Mesothelial cell of epicardium (in vitro differentiated cells): Measurements from ENCODE around the gene CHAF1B. TPM values are rescaled to one million over a fixed set of nuclear protein-coding genes. Genes with fewer than 3 reads are reported as not detected.

Source experiments
- DNase-seq, 2 experiments: peaks; one replicate each; pipeline ENCODE4 v3.0.0; 2021; ENCODE audit warnings: low spot score in 2 of 2; ENCODE audit not compliant: unreplicated experiment in 2 of 2
- H3K27ac Mint-ChIP-seq: 2 replicates; pipeline ENCODE4 v1.8.0; 2021; ENCODE audit warnings: mixed read lengths
- H3K27me3 Mint-ChIP-seq: 2 replicates; pipeline ENCODE4 v1.8.0; 2021; ENCODE audit warnings: low read depth, mixed read lengths
- H3K36me3 Mint-ChIP-seq: 2 replicates; pipeline ENCODE4 v1.8.0; 2021; ENCODE audit warnings: mixed read lengths
- H3K4me1 Mint-ChIP-seq: 2 replicates; pipeline ENCODE4 v1.8.0; 2021; ENCODE audit warnings: mixed read lengths
- H3K4me3 Mint-ChIP-seq: 2 replicates; pipeline ENCODE4 v1.8.0; 2021; ENCODE audit warnings: mild to moderate bottlenecking, moderate library complexity, mixed read lengths
- H3K9me3 Mint-ChIP-seq: 2 replicates; pipeline ENCODE4 v1.8.0; 2021; ENCODE audit warnings: mixed read lengths
- CTCF ChIP-seq: fragments of 200-600 bp; sonication (generic); IDR thresholded peaks from one replicate; pipeline ENCODE4 v1.5.0; 2021; ENCODE audit warnings: antibody characterized with exemption; ENCODE audit not compliant: unreplicated experiment
- total RNA-seq: library from RNA; stranded (reverse); gene quantifications from 3 replicates; pipeline ENCODE4 v1.2.1, GENCODE V29; 2021

Gene CHAF1B
- total RNA-seq, 1 donor from 2014 or later, result 8.2 TPM

DNA sequence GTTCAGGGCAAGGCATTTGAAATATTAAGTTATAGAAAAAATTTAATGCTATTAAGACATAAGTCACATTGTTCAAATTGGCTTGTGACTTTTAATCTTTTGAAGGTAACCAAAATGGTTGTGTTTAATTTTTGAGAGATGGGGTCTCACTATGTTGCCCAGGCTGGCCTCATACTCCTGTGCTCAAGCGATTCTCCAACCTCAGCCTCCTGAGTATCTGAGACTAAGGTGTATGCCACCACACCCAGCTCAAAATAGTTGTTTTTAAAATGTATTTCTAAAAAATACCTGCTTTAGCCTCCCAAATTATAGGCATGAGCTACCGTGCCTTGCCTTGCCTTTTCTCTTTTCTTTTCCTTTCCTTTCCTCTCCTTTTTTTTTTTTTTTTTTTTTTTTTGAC, 26.0 kb upstream of the CHAF1B start:
- TF ChIP-seq CTCF, result no peak
- Mint-ChIP-seq H3K36me3 (peaks cover 39% of the 10 kb centered on the region), H3K4me1 (no peaks in the 10 kb centered on the region), H3K27me3 (no peaks in the 10 kb centered on the region), H3K9me3 (no peaks in the 10 kb centered on the region), H3K27ac (no peak overlapping the region), H3K4me3 (no peak overlapping the region)
- no peak for DNase-seq

- DNase-seq, result no peak
- Mint-ChIP-seq H3K9me3 (no peaks in the 10 kb centered on the region), H3K27me3 (no peaks in the 10 kb centered on the region), H3K4me1 (no peaks in the 10 kb centered on the region), H3K4me3 (no peak overlapping the region), H3K27ac (no peak overlapping the region), H3K36me3 (peaks cover 58% of the 10 kb centered on the region)
- TF ChIP-seq CTCF, result no peak
Observed at GRCh38 chr21:36369064-36369685, 16.0 kb upstream of the CHAF1B start.

DNA sequence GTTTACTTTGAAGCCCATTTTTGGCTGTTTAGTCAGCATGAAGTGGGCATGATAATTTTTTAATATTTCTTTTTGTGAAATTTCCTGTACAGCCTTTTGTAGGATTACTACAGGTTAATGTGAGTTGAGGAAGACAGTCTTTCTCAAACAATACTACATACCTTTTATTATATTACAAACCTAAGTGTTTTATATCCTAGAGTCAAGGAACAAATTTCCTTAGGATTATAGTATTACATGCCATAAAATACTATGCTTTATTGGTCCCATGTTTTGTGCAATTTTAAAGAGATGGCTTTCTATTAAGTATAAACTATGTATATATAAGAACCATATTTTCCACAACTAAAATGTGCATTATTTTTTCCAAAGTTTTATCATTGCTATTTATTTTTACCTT, 9.2 kb upstream of the CHAF1B start:
- H3K4me3 Mint-ChIP-seq, result no peak overlapping the region
- no peak for DNase-seq
- no peaks in the 10 kb centered on the region for H3K27me3 Mint-ChIP-seq
- H3K4me1 Mint-ChIP-seq, result peaks cover 10% of the 10 kb centered on the region
- no peak overlapping the region for H3K27ac Mint-ChIP-seq
- no peaks in the 10 kb centered on the region for H3K9me3 Mint-ChIP-seq
- H3K36me3 Mint-ChIP-seq, result peaks cover 36% of the 10 kb centered on the region
- no peak for TF ChIP-seq CTCF

- DNase-seq, result no peak
- H3K9me3 Mint-ChIP-seq, result no peaks in the 10 kb centered on the region
- H3K27ac Mint-ChIP-seq, result peak overlapping the region; percentile 41
- peaks cover 10% of the 10 kb centered on the region for H3K4me1 Mint-ChIP-seq
- peaks cover 26% of the 10 kb centered on the region for H3K36me3 Mint-ChIP-seq
- H3K4me3 Mint-ChIP-seq, result no peak overlapping the region
- no peaks in the 10 kb centered on the region for H3K27me3 Mint-ChIP-seq
- no peak for TF ChIP-seq CTCF
Observed at GRCh38 chr21:36377391-36377842, 7.8 kb upstream of the CHAF1B start.

DNA sequence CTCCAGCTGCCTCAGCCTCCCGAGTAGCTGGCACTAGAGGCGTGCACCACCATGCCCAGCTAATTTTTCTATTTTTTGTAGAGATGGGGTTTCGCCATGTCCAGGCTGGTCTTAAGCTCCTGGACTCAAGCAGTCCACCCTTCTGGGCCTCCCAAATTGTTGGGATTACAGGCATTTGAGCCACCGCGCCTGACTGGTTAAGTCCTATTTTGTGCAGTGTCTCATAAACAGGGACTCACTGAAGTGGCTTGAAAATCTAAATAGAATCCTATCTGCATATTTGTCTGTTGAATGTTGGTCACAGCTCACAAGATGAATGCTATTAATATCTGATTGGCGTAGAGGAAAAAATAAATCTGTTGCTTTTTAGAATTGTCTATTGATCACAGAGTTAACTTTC, 5.9 kb upstream of the CHAF1B start:
- H3K27ac Mint-ChIP-seq, result no peak overlapping the region
- no peak overlapping the region for H3K4me3 Mint-ChIP-seq
- H3K27me3 Mint-ChIP-seq, result no peaks in the 10 kb centered on the region
- no peaks in the 10 kb centered on the region for H3K9me3 Mint-ChIP-seq
- peaks cover 16% of the 10 kb centered on the region for H3K36me3 Mint-ChIP-seq
- no peak for TF ChIP-seq CTCF
- no peak for DNase-seq
- H3K4me1 Mint-ChIP-seq, result peaks cover 10% of the 10 kb centered on the region
